Tibial nerve (tissue), 4 donors: Measurements from ENCODE around the gene EXOC6B.

Source experiments
- CTCF ChIP-seq, 5 experiments: fragments of 200-600 bp in 3 of 5; fragments of 450-650 bp in 2 of 5; sonication (generic) in 3 of 5; IDR thresholded peaks; one replicate each; pipeline ENCODE4 v1.5.1; 2016 to 2019; ENCODE audit warnings: antibody characterized with exemption in 5 of 5, mild to moderate bottlenecking in 3 of 5, moderate library complexity in 2 of 5
- EP300 ChIP-seq, 2 donors: sonication (generic); formaldehyde crosslinking; IDR thresholded peaks; one replicate each; pipeline ENCODE4 v1.6.1; 2017; ENCODE audit warnings: antibody characterized with exemption in 2 of 2, mild to moderate bottlenecking in 1 of 2
- POLR2A ChIP-seq, 2 donors: fragments of 450-650 bp; IDR thresholded peaks; one replicate each; pipeline ENCODE4 v1.6.1; 2017; ENCODE audit warnings: antibody characterized with exemption in 2 of 2, mild to moderate bottlenecking in 2 of 2, moderate library complexity in 2 of 2

DNA sequence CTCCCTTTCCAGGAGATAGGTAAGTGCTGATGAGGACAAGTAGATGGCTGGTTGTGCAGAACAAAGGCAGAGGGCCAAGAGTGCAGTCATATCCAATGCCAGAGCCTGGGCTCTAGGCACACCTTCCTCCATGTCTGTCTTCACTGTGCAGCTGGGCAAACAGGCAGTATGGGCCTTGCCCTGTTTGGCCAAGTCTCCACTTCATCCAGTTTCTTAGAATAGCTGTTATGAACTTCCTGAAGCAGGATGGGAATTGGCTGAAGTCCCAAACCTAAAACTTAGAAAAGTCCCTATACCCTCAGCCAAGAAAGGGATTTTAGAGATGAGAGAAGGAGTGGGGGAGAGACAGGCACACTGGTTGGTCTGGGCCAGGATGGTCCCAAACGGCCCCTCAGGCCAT, 640.6 kb downstream of the EXOC6B start:
- no peak for TF ChIP-seq CTCF (IDR thresholded peaks at IDR 0.05)
- no peak for TF ChIP-seq EP300 (IDR thresholded peaks at IDR 0.05)
- no peak for TF ChIP-seq POLR2A (IDR thresholded peaks at IDR 0.05)
